Measurements from ENCODE around the gene GCDH.

The GCDH gene

DNA sequence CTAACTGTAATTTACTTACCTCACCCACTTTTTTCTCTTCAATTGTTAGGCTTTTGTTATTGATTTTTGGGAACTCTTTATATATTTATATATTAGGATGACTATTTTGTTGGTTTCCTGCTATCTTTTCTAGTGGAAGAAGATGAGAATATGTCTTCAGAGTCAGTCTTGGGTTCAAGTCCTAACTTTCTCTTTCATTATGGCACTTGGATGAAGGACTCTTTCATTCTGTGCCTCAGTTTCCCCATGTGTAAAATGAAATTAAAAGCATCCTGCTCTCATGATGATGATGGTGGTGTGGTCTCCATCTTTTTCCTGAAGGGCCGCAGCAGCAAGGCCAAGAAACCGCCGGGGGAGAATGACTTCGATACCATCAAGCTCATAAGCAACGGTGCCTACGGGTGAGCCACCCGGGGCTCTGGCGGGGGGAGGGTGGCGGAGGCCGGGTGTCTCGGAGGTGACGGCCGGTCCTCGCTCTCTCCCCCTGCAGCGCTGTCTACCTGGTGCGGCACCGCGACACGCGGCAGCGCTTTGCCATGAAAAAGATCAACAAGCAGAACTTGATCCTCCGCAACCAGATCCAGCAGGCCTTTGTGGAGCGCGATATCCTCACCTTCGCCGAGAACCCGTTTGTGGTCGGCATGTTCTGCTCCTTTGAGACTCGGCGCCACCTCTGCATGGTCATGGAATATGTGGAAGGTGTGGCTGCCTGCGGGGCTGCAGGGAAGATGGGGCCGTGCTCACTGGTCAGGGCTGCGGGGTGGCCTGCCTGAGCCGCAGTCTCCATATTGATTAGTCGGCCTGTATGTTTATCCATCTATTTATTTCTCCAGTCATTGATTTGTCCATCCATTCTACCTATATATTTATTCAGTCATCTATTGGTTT, 32.7 kb upstream of the GCDH start:
- Histone ChIP-seq H3K27ac (no peak overlapping the region), H3K4me3 (no peak overlapping the region)
- TF ChIP-seq, protein P1, sequence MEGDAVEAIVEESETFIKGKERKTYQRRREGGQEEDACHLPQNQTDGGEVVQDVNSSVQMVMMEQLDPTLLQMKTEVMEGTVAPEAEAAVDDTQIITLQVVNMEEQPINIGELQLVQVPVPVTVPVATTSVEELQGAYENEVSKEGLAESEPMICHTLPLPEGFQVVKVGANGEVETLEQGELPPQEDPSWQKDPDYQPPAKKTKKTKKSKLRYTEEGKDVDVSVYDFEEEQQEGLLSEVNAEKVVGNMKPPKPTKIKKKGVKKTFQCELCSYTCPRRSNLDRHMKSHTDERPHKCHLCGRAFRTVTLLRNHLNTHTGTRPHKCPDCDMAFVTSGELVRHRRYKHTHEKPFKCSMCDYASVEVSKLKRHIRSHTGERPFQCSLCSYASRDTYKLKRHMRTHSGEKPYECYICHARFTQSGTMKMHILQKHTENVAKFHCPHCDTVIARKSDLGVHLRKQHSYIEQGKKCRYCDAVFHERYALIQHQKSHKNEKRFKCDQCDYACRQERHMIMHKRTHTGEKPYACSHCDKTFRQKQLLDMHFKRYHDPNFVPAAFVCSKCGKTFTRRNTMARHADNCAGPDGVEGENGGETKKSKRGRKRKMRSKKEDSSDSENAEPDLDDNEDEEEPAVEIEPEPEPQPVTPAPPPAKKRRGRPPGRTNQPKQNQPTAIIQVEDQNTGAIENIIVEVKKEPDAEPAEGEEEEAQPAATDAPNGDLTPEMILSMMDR (IDR thresholded peaks at IDR 0.05), result no peak
- no peak for DNase-seq (ENCODE audit: low spot score)

DNA sequence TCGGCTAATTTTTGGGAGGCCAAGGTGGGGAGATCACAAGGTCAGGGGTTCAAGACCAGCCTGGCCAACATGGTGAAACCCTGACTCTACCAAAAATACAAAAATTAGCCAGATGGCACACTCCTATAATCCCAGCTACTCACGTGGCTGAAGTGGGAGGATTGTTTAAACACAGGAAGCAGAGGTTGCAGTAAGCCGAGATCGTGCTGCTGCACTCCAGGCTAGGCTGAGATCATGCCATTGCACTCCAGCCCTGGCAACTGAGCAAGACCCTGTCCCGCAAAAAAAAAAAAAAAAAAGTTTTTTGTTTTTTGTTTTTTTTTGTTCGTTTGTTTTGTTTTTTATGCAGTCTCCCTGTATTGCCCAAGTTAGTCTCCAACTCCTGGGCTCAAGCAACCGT, 31.4 kb upstream of the GCDH start:
- H3K27ac ChIP-seq, result no peak overlapping the region
- TF ChIP-seq, protein P1 (IDR thresholded peaks at IDR 0.05), result no peak
- no peak overlapping the region for H3K4me3 ChIP-seq
- no peak for DNase-seq (ENCODE audit: low spot score)

DNA sequence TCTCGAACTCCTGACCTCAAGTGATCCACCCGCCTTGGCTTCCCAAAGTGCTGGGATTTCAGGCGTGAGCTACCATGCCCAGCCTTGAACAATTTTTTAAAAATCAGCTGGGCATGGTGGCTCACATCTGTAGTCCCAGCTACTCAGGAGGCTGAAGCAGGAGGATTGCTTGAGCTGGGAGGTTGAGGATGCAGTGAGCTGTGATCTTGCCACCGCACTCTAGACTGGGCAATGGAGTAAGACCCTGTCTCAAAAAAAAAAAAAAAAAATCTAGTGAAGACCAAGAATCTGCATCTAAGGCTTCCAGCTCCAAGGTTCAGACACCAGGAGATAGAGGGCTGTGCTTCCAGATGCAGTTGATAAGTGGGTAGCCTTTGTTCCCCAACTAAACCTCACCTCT, 26.8 kb upstream of the GCDH start:
- TF ChIP-seq, protein P1 (IDR thresholded peaks at IDR 0.05), result no peak
- DNase-seq (ENCODE audit: low spot score), result no peak
- no peak overlapping the region for H3K27ac ChIP-seq
- no peak overlapping the region for H3K4me3 ChIP-seq

DNA sequence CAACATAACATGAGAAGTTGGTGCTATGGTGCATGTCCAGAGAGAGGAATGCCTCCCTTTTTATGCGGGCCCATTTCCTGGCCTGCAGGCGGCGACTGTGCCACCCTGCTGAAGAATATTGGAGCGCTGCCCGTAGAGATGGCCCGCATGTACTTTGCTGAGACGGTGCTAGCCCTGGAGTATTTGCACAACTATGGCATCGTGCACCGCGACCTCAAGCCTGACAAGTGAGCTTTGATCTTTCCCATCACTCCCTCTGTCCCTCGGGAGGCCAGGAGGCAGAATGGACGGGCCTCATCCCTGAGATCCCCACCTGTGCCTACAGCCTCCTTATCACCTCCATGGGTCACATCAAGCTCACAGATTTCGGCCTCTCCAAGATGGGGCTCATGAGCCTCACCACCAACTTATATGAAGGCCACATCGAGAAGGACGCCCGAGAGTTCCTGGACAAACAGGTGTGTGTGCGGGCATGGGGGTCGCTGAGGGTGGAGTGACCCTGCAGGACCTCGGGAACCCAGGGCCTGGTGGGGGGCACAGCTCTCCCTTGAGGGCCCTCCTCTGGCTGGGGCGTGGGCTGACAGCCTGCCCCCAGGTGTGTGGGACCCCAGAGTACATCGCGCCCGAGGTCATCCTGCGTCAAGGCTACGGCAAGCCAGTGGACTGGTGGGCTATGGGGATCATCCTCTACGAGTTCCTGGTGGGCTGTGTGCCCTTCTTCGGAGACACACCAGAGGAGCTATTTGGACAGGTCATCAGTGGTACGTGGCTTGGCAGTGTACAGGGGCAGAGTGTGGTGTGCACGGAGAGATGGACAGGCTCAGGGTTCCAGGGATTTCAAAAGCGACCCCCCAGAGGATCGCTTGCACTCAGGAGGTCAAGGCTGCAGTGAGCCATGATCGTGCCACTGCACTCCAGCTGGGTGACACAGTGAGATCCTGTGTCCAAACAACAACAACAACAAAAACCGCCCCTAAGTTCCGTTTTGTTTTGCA, 25.9 kb upstream of the GCDH start:
- TF ChIP-seq, protein P1 (IDR thresholded peaks at IDR 0.05), result no peak
- Histone ChIP-seq H3K4me3 (no peak overlapping the region), H3K27ac (no peak overlapping the region)
- DNase-seq (ENCODE audit: low spot score), result no peak

DNA sequence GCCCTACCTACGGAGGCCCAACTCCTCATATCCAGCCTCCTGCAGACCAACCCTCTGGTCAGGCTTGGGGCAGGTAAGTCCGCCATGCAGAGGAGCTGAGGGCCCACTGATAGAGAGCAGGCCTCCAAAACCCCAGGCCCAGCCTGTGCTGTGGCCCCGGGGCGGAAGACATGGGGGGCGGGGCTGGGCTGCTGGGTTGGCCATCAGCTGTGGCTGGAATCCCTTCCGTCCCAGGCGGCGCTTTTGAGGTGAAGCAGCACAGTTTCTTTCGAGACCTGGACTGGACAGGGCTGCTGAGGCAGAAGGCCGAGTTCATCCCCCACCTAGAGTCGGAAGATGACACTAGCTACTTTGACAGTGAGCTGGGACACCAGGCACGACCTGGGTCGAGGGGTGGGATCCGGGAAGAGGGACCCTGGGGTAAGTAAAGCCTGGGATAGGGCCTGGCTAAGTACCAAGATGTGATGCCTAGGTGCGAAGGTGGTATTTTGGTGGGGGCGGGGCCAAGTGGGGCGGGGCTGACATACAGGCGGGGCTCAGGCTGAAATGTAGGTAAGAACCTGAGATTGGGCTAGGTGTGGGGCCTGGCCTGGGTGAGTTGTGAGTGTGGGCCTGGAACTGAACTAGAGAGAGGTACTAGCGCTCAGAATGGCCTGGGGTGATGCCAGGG, 25.1 kb upstream of the GCDH start:
- TF ChIP-seq, protein P1 (IDR thresholded peaks at IDR 0.05), result no peak
- no peak overlapping the region for H3K4me3 ChIP-seq
- DNase-seq (ENCODE audit: low spot score), result no peak
- H3K27ac ChIP-seq, result no peak overlapping the region

DNA sequence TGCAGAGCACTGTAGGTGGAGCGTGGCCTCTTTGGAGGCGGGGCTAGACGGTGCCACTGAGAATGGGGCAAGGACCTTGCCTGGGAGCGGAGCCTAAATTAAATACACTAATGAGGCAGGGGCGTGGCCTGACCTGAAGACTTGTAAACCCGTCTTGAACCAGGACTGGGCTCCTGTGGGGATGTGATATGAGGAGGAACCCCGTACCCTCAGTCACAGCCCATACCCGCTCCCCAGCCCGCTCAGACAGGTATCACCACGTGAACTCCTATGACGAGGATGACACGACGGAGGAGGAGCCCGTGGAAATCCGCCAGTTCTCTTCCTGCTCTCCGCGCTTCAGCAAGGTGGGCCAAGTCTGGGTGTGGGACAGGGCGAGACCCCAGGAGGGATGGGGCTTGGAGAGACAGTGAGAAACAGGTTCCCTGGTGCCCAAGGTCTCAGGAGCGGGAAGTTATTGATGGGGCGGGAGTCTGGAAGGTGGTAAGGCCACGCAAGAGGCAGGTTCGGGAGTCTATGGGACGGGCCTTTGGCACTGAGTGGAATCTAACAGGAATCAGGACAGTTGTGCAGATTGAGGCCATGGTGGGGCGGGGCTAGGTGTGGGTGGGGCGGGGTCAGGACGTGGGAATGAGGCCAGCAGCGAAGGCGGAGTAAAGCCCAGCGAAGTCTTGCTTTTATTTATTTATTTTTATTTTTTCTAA, 24.4 kb upstream of the GCDH start:
- TF ChIP-seq, protein P1 (IDR thresholded peaks at IDR 0.05), result no peak
- H3K27ac ChIP-seq, result no peak overlapping the region
- no peak for DNase-seq (ENCODE audit: low spot score)
- H3K4me3 ChIP-seq, result no peak overlapping the region
